ENCODE measurements around the gene ICAM4.
"Not testable (repeated sequence)": the region's sequence is repeated elsewhere in the genome, so short reads cannot be mapped to it uniquely, and the experiment has no call there.

The ICAM4 gene

GRCh38 chr19:10320602-10321416 is 34.1 kb downstream of the ICAM4 start:
- no peak for DNase-seq

GRCh38 chr19:10321417-10321797 is 34.7 kb downstream of the ICAM4 start:
- no peak for DNase-seq

- DNase-seq = no peak
Measured at GRCh38 chr19:10321874-10322835, 35.4 kb downstream of the ICAM4 start.

GRCh38 chr19:10325732-10326131 is 39.0 kb downstream of the ICAM4 start:
- DNase-seq = no peak

GRCh38 chr19:10327793-10328192 is 41.0 kb downstream of the ICAM4 start:
- DNase-seq = no peak

- DNase-seq = no peak
Measured at GRCh38 chr19:10328558-10329429, 42.0 kb downstream of the ICAM4 start.

- DNase-seq = no peak
Measured at GRCh38 chr19:10329555-10329954, 42.8 kb downstream of the ICAM4 start.

- DNase-seq = no peak
Measured at GRCh38 chr19:10332158-10332964, 45.6 kb downstream of the ICAM4 start.

- DNase-seq = peak; percentile 99
Measured at GRCh38 chr19:10332965-10333757, 46.4 kb downstream of the ICAM4 start, which contains the start of gene RAVER1. Gene RAVER1 (minus strand): TSS chr19:10333529. CDS start chr19:10333507, 22 bp downstream.

- no peak for DNase-seq
Measured at GRCh38 chr19:10333758-10334587, 47.2 kb downstream of the ICAM4 start.

- DNase-seq = peak; percentile 77
Measured at GRCh38 chr19:10334588-10335351, 48.0 kb downstream of the ICAM4 start.

- no peak for DNase-seq
Measured at GRCh38 chr19:10335352-10335985, 48.7 kb downstream of the ICAM4 start.

- DNase-seq = not testable (repeated sequence)
Measured at GRCh38 chr19:10336725-10337124, 50.0 kb downstream of the ICAM4 start.
